IMR-90 (cell line): ENCODE data around the gene PLA2G4A. TPM values are rescaled to one million over a fixed set of nuclear protein-coding genes. Genes with fewer than 3 reads are reported as not detected.

Experiments used
- ATAC-seq: fragments of 200-7000 bp; cut with Tn5 transposase; 2 replicates; pipeline ENCODE4 v1.9.1; 2020; ENCODE audit warnings: low read depth, mild to moderate bottlenecking, moderate library complexity
- Bru-seq: library from RNA; stranded (reverse); fragments of 400-500 nt; gene quantifications from one replicate; lab custom pipeline; 2021; lab: Mats Ljungman, UMichigan
- BruChase-seq, 2 experiments: library from RNA; stranded (reverse); fragments of 400-500 nt; gene quantifications; one replicate each; lab custom pipeline; 2021; lab: Mats Ljungman, UMichigan
- BruUV-seq: library from RNA; stranded (reverse); fragments of 400-500 nt; replicated peaks from 2 replicates; lab custom pipeline; 2021; lab: Mats Ljungman, UMichigan
- CTCF ChIA-PET: fragments of 300-600 bp; formaldehyde crosslinking; extraction: SDS; loops from one replicate; lab custom pipeline; 2021; ENCODE audit warnings: antibody characterized with exemption; lab: Yijun Ruan, JAX
- POLR2A ChIA-PET: fragments of 300-600 bp; sonication (Branson Sonifier 250); formaldehyde crosslinking; loops from one replicate; lab custom pipeline; 2022; ENCODE audit warnings: antibody characterized with exemption; ENCODE audit not compliant: unreplicated experiment; lab: Charles Lee
- DNase-seq: peaks from one replicate; pipeline ENCODE4 v3.0.0; 2013
- H2AFZ ChIP-seq: replicated peaks from 2 replicates; pipeline ENCODE3; 2013; ENCODE audit warnings: low read length, mild to moderate bottlenecking; ENCODE audit not compliant: poor library complexity
- H2AK5ac ChIP-seq: 2 replicates; pipeline ENCODE4 v1.6.1; 2013; ENCODE audit warnings: low read depth, low read length, inconsistent platforms
- H2AK9ac ChIP-seq: replicated peaks from 2 replicates; pipeline ENCODE3; 2013; ENCODE audit warnings: mild to moderate bottlenecking, low read depth, low read length, moderate library complexity; ENCODE audit not compliant: poor library complexity
- H2BK120ac ChIP-seq: 2 replicates; pipeline ENCODE4 v1.6.1; 2013; ENCODE audit warnings: low read depth, low read length, inconsistent platforms
- H2BK15ac ChIP-seq: 3 replicates; pipeline ENCODE4 v1.6.1; 2013; ENCODE audit warnings: low read depth, low read length, inconsistent platforms
- H2BK20ac ChIP-seq: 2 replicates; pipeline ENCODE4 v1.6.1; 2013; ENCODE audit warnings: low read depth, mild to moderate bottlenecking, inconsistent platforms, low read length, moderate library complexity
- H2BK5ac ChIP-seq: 2 replicates; pipeline ENCODE4 v1.6.1; 2013; ENCODE audit warnings: mild to moderate bottlenecking, low read depth, low read length, inconsistent platforms; ENCODE audit not compliant: poor library complexity, severe bottlenecking
- H3K14ac ChIP-seq: replicated peaks from 2 replicates; pipeline ENCODE4 v1.6.1; 2013; ENCODE audit warnings: low read depth, low read length, inconsistent platforms
- H3K18ac ChIP-seq: 2 replicates; pipeline ENCODE4 v1.6.1; 2013; ENCODE audit warnings: low read depth, low read length, control low read depth
- H3K23ac ChIP-seq: 2 replicates; pipeline ENCODE4 v1.6.1; 2013; ENCODE audit warnings: low read depth, low read length, inconsistent platforms
- H3K27ac ChIP-seq: 2 replicates; pipeline ENCODE4 v1.5.1; 2013; ENCODE audit warnings: mild to moderate bottlenecking, control low read depth, low read length; ENCODE audit not compliant: insufficient read depth
- H3K27me3 ChIP-seq: 2 replicates; pipeline ENCODE4 v1.6.1; 2013; ENCODE audit warnings: low read length; ENCODE audit not compliant: control insufficient read depth, insufficient read depth
- H3K36me3 ChIP-seq: 2 replicates; pipeline ENCODE4 v1.6.1; 2013; ENCODE audit warnings: low read length, mixed read lengths; ENCODE audit not compliant: control insufficient read depth, insufficient read depth
- H3K4ac ChIP-seq: 2 replicates; pipeline ENCODE4 v1.6.1; 2013; ENCODE audit warnings: low read depth, low read length, inconsistent platforms
- H3K4me1 ChIP-seq: 2 replicates; pipeline ENCODE4 v1.6.1; 2013; ENCODE audit warnings: low read length, mixed read lengths; ENCODE audit not compliant: control insufficient read depth, insufficient read depth
- H3K4me2 ChIP-seq: 2 replicates; pipeline ENCODE4 v1.6.1; 2013; ENCODE audit warnings: low read depth, mild to moderate bottlenecking, control low read depth, low read length, moderate library complexity
- H3K4me3 ChIP-seq: 2 replicates; pipeline ENCODE4 v1.5.1; 2013; ENCODE audit warnings: low read depth, mild to moderate bottlenecking, control low read depth, low read length, moderate library complexity; ENCODE audit not compliant: insufficient read depth
- H3K56ac ChIP-seq: 2 replicates; pipeline ENCODE4 v1.6.1; 2013; ENCODE audit warnings: low read length, inconsistent platforms; ENCODE audit not compliant: insufficient read depth; ENCODE audit errors: extremely low read depth
- H3K79me1 ChIP-seq, 2 experiments: 2 replicates each; pipeline ENCODE4 v1.6.1; 2013; ENCODE audit warnings: low read length in 2 of 2, inconsistent platforms in 1 of 2, low read depth in 1 of 2
- H3K9ac ChIP-seq: 2 replicates; pipeline ENCODE4 v1.6.1; 2013; ENCODE audit warnings: low read depth, low read length, control low read depth
- H3K9me1 ChIP-seq: 2 replicates; pipeline ENCODE4 v1.6.1; 2013; ENCODE audit warnings: low read length, inconsistent platforms; ENCODE audit not compliant: insufficient read depth
- H3K9me3 ChIP-seq: 2 replicates; pipeline ENCODE4 v1.6.1; 2013; ENCODE audit warnings: low read length; ENCODE audit not compliant: control insufficient read depth, insufficient read depth
- H4K20me1 ChIP-seq: 2 replicates; pipeline ENCODE4 v1.6.1; 2013; ENCODE audit warnings: low read length, inconsistent platforms; ENCODE audit not compliant: insufficient read depth
- H4K5ac ChIP-seq: 2 replicates; pipeline ENCODE4 v1.6.1; 2013; ENCODE audit warnings: mild to moderate bottlenecking, low read depth, low read length, control low read depth
- H4K8ac ChIP-seq, 2 experiments: 2 replicates each; pipeline ENCODE4 v1.6.1; 2013; ENCODE audit warnings: low read depth in 2 of 2, low read length in 2 of 2, control low read depth in 1 of 2, inconsistent platforms in 1 of 2
- H4K91ac ChIP-seq: 2 replicates; pipeline ENCODE4 v1.6.1; 2013; ENCODE audit warnings: low read depth, low read length, inconsistent platforms; ENCODE audit not compliant: insufficient read depth
- CHD1 ChIP-seq: IDR thresholded peaks from 2 replicates; pipeline ENCODE4 v1.6.1; 2012; ENCODE audit warnings: low read depth, low read length, improper control_type of control experiment
- MXI1 ChIP-seq: IDR thresholded peaks from 2 replicates; pipeline ENCODE4 v1.6.1; 2012; ENCODE audit warnings: low read depth, mild to moderate bottlenecking, low read length, moderate library complexity, borderline replicate concordance
- WGBS, 2 experiments: methylation state at CpG; one replicate each; pipeline versions ENCODE4 v1.1.5 to v1.1.7; 2013; ENCODE audit warnings: missing lambda C conversion rate in 2 of 2; ENCODE audit not compliant: insufficient read length in 1 of 2; ENCODE audit errors: extremely low coverage in 2 of 2; 5-methylcytosine and 5-hydroxymethylcytosine counted together
- dilution Hi-C: fragments of 300-500 bp; cut with HindIII; formaldehyde crosslinking; loops from one replicate; pipeline ENCODE4 v1.14.3; 2018; ENCODE audit warnings: low sequenced_read_pairs; ENCODE audit not compliant: unreplicated experiment
- in situ Hi-C: fragments of 300-500 bp; cut with MboI; formaldehyde crosslinking; loops from 3 replicates; pipeline ENCODE4 v1.14.3; 2019; ENCODE audit warnings: low sequenced_read_pairs, inconsistent platforms, mixed read lengths
- intact Hi-C: fragments of 100-400 bp; cut with micrococcal nuclease; formaldehyde crosslinking; loops from 2 replicates; pipeline ENCODE4 v1.10.0; 2022
- long read RNA-seq: library from polyadenylated mRNA; unstranded; transcript quantifications from one replicate; pipeline ENCODE4 v2.0.0, GENCODE V29; 2021; ENCODE audit not compliant: unreplicated experiment
- polyA plus RNA-seq, 3 experiments: library from polyadenylated mRNA; depleted of rRNA; stranded (reverse); fragments of >200 nt; gene quantifications; 2 replicates each; pipeline ENCODE4 v1.2.3, GENCODE V29; 2012; ENCODE audit warnings: low replicate concordance in 1 of 3
- total RNA-seq: library from RNA; depleted of rRNA; stranded (reverse); fragments of >200 nt; gene quantifications from 2 replicates; pipeline ENCODE4 v1.2.3, GENCODE V29; 2012; rRNA removed
- TF ChIP-seq, protein P1 (sequence below): fragments of 150-350 bp; IDR thresholded peaks from 2 replicates; pipeline ENCODE4 v1.6.1; 2017; ENCODE audit warnings: mild to moderate bottlenecking, antibody characterized with exemption, low read length, low read depth

Gene PLA2G4A
- 3.8 and 4.4 TPM in 2 replicates for total RNA-seq
- polyA plus RNA-seq (2012; rRNA removed) = 1.6 TPM in 2 replicates
- 0.22 and 0.39 TPM in 2 replicates for polyA plus RNA-seq (2012; cell fraction: cytosol; rRNA removed)
- 0.04 and 0.80 TPM in 2 replicates for polyA plus RNA-seq (2012; cell fraction: nucleus; rRNA removed; ENCODE audit: low replicate concordance)
- Bru-seq, nascent RNA = percentile 30 among the genes with signal in this experiment
- BruChase-seq, experiment 1, labeled RNA remaining after a 6-hour chase = percentile 22 among the genes with signal in this experiment
- BruChase-seq, experiment 2, labeled RNA remaining after a 2-hour chase = percentile 20 among the genes with signal in this experiment
- long read RNA-seq, partial matches to known transcripts = 1 of 3 reads
- long read RNA-seq, other reads (novel, unspliced or antisense) = 0 of 3 reads

DNA sequence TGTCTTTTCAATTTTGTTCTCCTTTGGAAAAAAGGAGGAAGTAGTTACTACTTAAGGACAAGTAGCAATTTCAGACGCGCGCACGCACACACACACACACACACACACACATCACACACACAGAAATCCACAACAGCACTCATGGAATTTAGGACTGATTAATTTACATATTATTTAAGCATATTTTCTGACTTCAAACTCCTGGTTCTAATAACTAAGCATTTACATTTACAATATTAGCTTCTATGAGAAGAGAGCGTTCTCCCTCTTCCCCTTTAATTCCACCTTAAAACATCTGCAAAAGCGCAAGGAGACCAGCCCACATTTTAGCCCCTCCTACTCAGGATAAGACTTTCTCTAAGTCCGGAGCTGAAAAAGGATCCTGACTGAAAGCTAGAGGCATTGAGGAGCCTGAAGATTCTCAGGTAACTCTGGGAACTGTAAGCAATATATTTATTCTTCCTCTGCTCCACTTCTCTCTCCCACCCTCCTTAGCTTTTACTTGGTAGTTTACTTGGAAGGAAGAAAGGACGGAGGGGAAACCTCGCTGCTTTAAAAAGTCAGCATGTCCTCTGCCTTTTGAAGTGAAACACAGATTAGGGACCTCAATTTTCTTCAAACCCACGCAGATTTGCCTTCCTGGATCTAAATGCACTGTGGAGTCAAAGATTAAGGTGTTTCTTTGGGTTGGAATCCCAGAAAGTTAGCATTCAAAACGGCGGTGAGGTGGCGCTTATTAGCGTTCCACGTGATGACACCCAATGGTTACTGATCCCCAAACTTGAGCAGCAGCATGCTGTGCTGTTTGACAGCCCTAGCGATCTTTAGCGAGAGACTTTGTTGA lies at the start of gene PLA2G4A:
PLA2G4A (plus strand) TSS at position 339 of the 844 bp plus-strand sequence. CDS start 25,406 bp downstream, outside the sequence.
- no peaks in the 10 kb centered on the region for H3K36me3 ChIP-seq
- dilution Hi-C loops = no loop called here
- peak within 1 kb of the TSS; percentile 40; the same call in 1 of the 3 replicates for H2BK15ac ChIP-seq
- H2AK5ac ChIP-seq = no peak within 1 kb of the TSS
- ATAC-seq = peak; percentile 98
- WGBS, 2 experiments = 3% methylated on average over 5 of the region's 17 CpGs; no CpG with 5 or more reads in 1 of the 2 experiments
- no peaks in the 10 kb centered on the region for H3K4me1 ChIP-seq
- no peak within 1 kb of the TSS for H4K91ac ChIP-seq
- no peak within 1 kb of the TSS for H2AK9ac ChIP-seq
- intact Hi-C loops = loop anchor here (2.0 to 5.0 kb wide), 2 partner anchors 148 to 153 kb away; partner anchors contain the start of gene PTGS2
- no peak for TF ChIP-seq CHD1
- TF ChIP-seq, protein P1, sequence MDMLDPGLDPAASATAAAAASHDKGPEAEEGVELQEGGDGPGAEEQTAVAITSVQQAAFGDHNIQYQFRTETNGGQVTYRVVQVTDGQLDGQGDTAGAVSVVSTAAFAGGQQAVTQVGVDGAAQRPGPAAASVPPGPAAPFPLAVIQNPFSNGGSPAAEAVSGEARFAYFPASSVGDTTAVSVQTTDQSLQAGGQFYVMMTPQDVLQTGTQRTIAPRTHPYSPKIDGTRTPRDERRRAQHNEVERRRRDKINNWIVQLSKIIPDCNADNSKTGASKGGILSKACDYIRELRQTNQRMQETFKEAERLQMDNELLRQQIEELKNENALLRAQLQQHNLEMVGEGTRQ = 0 out of 2 replicates have a peak, but pooled peaks have one; percentile 7
- TF ChIP-seq MXI1 = peak; percentile 56; the same call in 1 of the 2 replicates
- ChIA-PET POLR2A (no interaction called here), CTCF (no interaction called here)
- H3K9me3 ChIP-seq = no peaks in the 10 kb centered on the region
- peak within 1 kb of the TSS; percentile 92 for H3K4me2 ChIP-seq
- no peaks in the 10 kb centered on the region for H4K20me1 ChIP-seq
- H3K4me3 ChIP-seq = peak within 1 kb of the TSS; percentile 67
- peak within 1 kb of the TSS; percentile 58; the same call in 1 of the 2 replicates for H2BK120ac ChIP-seq
- in situ Hi-C loops = no loop called here
- no peak within 1 kb of the TSS for H4K8ac ChIP-seq
- H3K18ac ChIP-seq = no peak within 1 kb of the TSS
- no peak within 1 kb of the TSS for H4K5ac ChIP-seq
- peak; percentile 73 for DNase-seq
- H3K9me1 ChIP-seq = no peaks in the 10 kb centered on the region; the same call in 1 of the 2 replicates
- no peak within 1 kb of the TSS for H3K27ac ChIP-seq
- H3K79me1 ChIP-seq = no peaks in the 10 kb centered on the region
- no peak within 1 kb of the TSS for H2BK5ac ChIP-seq
- H2AFZ ChIP-seq = peak within 1 kb of the TSS; percentile 92
- H2BK20ac ChIP-seq = 0 out of 2 replicates have a peak within 1 kb of the TSS, but pooled peaks have one; percentile 12
- H3K9ac ChIP-seq = peak within 1 kb of the TSS; percentile 60
- 0 out of 2 replicates have a peak within 1 kb of the TSS, but pooled peaks have one; percentile 27 for H3K14ac ChIP-seq
- BruUV-seq = no TSS peak
- no peak within 1 kb of the TSS for H3K4ac ChIP-seq
- peak within 1 kb of the TSS; percentile 52; the same call in 1 of the 2 replicates for H3K23ac ChIP-seq
- H3K56ac ChIP-seq = peak within 1 kb of the TSS; percentile 45
- no peaks in the 10 kb centered on the region for H3K27me3 ChIP-seq
